ENCODE results near the gene LRIF1.

LRIF1 gene

DNA sequence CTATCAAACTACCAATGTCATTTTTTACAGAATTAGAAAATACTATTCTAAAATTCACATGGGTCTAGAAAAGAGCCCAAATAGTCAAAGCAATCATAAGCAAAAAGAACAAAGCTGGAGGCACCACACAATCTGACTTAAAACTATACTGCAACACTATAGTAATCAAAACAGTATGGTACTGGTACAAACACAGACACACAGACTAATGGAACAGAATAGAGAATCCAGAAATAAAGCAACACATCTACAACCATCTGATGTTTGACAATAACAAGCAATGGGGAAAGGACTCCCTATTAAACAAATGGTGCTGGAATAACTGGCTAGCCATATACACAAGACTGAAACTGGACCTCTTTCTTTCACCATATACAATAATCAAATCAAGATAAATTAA, 50.9 kb downstream of the LRIF1 start:
- TF ChIP-seq ZFX (IDR thresholded peaks at IDR 0.05) = no peak
- TF ChIP-seq, protein P1, sequence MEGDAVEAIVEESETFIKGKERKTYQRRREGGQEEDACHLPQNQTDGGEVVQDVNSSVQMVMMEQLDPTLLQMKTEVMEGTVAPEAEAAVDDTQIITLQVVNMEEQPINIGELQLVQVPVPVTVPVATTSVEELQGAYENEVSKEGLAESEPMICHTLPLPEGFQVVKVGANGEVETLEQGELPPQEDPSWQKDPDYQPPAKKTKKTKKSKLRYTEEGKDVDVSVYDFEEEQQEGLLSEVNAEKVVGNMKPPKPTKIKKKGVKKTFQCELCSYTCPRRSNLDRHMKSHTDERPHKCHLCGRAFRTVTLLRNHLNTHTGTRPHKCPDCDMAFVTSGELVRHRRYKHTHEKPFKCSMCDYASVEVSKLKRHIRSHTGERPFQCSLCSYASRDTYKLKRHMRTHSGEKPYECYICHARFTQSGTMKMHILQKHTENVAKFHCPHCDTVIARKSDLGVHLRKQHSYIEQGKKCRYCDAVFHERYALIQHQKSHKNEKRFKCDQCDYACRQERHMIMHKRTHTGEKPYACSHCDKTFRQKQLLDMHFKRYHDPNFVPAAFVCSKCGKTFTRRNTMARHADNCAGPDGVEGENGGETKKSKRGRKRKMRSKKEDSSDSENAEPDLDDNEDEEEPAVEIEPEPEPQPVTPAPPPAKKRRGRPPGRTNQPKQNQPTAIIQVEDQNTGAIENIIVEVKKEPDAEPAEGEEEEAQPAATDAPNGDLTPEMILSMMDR (conservative IDR thresholded peaks at IDR 0.05) = no peak
- no peak overlapping the region for H3K27ac ChIP-seq

DNA sequence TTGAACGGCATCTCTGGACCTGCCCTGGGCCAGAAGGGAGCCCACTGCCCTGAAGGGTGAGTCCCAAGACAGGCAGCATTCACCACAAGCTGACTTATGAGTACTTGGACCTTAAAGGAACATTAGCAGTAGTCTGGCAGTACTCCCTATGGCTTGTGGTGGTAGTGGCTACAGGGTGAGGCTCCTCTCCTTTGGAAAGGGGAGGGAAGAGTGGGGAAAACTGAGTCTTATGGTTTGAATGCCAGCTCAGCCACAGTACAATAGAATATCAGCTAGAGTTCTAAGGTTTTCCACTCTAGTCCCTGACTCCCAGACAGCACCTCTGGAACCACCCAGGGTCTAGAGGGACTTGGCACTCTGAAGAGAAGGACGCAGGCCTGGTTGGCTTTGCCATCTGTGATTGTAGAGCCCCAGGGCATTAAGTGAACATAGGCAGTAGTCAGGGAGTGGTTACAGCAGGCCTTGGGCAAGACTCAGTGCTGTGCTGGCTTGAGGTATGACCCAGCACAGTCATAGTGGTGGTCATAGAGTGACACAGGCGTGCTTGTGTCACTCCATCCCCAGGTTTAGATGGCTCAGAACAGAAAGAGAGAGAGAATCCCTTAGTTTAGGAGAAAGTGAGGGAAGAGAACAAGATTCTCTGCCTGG, 59.7 kb downstream of the LRIF1 start:
- TF ChIP-seq, protein P1 (conservative IDR thresholded peaks at IDR 0.05) = no peak
- TF ChIP-seq ZFX (IDR thresholded peaks at IDR 0.05) = no peak
- H3K27ac ChIP-seq = no peak overlapping the region

DNA sequence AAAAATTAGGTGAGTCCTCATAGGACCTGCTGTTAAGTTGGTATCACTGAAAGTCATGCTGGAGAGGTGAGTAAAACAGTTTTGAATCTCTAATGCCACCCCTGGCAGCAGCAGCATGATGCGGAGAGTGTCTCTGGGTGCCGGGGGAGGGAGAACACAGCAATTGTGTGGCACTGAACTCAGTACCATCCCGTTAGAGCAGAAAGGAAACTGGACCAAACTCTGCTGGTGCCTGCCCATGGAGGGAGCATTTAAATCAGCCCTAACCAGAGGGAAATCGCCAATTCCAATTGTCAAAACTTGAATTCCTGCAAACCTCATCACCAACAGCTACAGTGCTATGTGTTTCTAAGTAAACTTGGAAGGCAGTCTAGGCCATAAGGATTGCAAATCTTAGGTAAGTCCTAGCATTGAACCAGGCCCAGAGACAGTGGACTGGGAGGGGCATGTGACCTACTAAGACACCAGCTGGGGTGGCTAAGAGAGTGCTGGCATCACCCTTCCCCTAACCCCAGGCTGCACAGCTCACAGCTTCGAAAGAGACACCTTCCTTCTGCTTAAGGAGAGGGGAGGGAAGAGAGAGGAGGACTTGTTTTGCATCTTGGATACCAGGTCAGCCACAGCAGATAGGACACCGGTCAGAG, 60.8 kb downstream of the LRIF1 start:
- TF ChIP-seq, protein P1 (conservative IDR thresholded peaks at IDR 0.05) = no peak
- no peak for TF ChIP-seq ZFX (IDR thresholded peaks at IDR 0.05)
- no peak overlapping the region for H3K27ac ChIP-seq

DNA sequence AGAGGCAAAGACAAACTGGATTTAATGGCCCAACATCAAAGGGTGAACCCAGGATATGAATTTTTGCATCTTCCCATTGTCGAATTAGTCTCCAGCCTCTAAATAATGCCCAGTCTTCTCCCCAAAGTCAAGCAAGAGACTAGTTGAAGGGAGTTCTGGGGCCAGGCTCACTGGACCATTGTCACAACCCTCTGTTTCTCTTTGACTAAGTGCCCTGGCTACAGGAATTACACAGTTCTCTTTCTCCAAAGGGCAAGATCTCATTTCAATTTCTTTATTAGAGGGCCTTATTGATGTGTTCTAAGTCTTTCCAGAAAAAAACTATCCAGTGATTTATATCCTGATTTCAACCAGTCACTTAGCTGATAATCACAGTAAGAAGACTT, 64.3 kb downstream of the LRIF1 start:
- TF ChIP-seq, protein P1 (conservative IDR thresholded peaks at IDR 0.05) = no peak
- no peak for TF ChIP-seq ZFX (IDR thresholded peaks at IDR 0.05)
- H3K27ac ChIP-seq = no peak overlapping the region

DNA sequence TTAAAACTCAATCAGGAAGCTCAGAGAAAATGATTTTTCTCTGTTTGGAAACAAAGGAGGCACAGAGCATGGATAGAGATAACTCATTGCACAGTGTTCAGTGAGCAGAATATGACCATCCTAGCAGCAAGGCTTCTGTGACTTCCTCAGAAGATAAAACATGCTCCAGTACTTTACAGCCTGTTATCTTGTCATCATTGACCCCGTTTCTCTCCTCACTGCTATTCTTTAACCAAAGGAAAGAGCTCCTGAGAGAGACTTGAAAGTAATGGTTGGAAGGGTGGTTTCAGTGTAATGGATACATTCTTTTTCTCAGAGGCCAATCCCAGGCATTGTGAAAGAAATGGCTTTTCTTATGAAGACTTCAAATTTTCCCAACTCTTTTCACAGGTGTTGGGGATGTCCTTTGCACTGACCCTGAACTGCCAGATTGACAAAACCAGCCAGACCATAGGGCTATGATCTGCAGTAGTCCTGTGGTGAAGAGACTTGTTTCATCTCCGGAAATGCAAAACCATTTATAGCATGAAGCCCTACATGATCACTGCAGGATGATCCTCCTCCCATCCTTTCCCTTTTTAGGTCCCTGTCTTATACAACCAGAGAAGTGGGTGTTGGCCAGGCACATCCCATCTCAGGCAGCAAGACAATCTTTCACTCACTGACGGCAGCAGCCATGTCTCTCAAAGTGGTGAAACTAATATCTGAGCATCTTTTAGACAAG, 64.8 kb downstream of the LRIF1 start:
- no peak for TF ChIP-seq ZFX (IDR thresholded peaks at IDR 0.05)
- TF ChIP-seq, protein P1 (conservative IDR thresholded peaks at IDR 0.05) = no peak
- no peak overlapping the region for H3K27ac ChIP-seq

DNA sequence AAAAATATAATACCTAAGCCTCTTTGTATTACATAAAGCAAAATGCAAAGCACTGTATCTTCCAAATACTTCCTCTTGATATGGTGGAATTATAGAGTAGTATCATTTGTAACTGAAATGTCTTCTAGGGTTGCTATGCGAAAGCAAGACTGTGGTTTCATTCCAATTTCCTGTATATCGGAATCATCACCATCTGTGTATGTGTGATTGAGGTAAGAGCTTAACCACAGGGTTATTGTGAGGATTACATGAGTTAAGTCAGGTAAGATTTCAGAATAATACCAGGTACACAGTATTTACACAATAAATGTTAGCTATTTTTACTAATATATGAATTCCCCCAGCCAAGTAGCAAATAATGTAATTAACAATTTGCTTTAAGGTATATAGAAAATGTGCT, 66.0 kb downstream of the LRIF1 start:
- TF ChIP-seq ZFX (IDR thresholded peaks at IDR 0.05) = no peak
- TF ChIP-seq, protein P1 (conservative IDR thresholded peaks at IDR 0.05) = no peak
- H3K27ac ChIP-seq = no peak overlapping the region

Data from C4-2B (cell line).